GM19438 (cell line): ENCODE results near the gene TIAL1.
A peak's percentile ranks its signal among the peaks of the same experiment; 100 is the strongest.
"Not testable (repeated sequence)": the region's sequence is repeated elsewhere in the genome, so short reads cannot be mapped to it uniquely, and the experiment has no call there.

Experiments
- ATAC-seq: cut with Tn5 transposase; IDR thresholded peaks from one replicate; pipeline ENCODE4 v1.9.1; 2021; ENCODE audit warnings: low read depth; ENCODE audit not compliant: unreplicated experiment

The TIAL1 gene

DNA sequence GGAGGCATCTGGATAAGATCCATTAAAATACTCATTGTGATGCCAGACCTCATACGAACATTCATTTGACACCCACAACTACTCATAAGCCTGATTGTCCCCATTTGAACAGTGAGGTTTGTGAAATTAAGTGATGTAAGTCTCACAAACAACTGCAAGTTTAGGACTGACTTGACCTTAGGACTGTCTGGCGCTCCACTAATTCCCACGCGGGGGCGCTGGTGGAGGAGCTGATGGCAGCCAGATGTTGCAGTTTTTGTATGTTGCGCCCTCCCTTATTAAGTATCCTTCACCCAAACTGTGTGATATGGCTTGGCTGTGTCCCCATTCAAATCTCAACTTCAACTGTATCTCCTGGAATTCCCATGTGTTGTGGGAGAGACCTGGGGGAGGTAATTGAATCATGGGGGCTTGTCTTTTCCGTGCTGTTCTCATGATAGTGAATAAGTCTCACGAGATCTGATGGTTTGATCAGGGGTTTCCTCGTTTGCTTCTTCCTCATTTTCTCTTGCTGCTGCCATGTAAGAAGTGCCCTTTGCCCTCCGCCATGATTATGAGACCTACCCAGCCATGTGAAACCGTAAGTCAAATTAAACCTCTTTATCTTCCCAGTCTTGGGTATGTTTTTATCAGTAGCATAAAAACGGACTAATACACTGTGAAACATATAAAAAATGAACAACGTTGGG, 20.3 kb upstream of the TIAL1 start:
- ATAC-seq = no peak

DNA sequence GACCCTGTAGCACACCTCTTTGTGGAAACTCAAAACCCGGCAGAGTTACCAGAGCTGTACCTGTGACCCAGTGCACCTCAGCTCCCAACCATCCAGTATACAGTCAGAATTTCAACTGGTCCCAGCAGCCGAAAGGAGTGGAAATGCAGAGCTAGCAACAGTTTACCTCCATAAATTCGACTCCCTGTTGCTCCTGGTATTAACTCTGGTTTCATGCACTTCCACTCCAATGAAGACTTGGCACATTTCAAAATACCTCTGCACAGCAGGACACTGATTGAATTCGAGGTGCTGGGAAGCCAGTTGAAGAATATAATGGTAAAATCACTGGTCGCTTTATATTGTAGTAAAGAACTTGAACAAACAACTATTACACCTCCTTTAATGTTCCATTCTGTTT, 17.9 kb upstream of the TIAL1 start:
- no peak for ATAC-seq

DNA sequence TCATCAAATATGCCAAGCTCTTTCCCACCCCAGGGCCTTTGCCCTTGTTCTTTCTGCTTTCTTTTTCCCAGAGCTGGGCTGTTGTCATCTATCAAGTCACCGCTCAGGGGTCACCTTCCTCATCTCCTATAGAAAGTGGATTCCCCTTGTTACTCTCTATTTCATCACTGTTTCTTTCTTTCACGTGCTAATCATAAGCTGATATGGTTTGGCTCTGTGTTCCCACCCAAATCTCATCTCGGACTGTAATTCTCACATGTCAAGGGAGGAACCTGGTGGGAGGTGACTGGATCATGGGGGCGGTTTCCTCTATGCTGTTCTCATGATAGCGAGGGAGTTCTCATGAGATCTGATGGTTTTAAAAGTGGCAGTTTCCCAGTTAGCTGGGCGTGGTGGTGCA, 17.0 kb upstream of the TIAL1 start:
- no peak for ATAC-seq

DNA sequence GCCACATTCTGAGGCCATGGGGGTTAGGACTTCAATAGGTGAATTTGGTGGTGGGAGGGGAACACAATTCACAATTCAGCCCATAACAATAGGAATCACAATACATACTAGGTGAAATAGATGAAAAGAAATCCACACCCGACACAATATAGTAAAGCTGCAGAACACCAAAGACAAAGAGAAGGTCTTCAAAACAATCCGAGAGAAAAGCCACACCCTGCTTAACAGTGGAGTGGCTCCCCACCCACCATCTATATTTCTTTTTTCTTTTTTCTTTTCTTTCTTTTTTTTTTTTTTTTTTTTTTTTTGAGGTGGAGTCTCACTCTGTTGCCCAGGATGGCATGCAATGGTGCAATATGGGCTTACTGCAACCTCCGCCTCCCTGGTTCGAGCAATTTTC, 14.7 kb upstream of the TIAL1 start:
- no peak for ATAC-seq

DNA sequence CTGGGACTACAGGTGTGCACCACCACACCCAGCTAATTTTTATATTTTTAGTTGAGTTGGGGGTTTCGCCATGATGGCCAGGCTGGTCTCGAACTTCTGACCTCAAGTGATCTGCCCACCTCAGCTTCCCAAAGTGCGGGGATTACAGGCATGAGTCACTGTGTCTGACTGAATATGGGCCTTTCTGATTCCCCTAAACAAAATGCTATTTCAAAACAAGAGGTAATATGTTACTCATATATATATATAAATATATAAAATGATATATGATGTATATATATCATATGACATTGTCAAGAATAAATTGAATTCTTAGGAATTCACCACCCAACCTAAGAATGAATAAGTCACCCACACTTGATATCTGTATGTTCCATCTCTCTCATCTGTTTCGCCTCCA, 12.8 kb upstream of the TIAL1 start:
- no peak for ATAC-seq

DNA sequence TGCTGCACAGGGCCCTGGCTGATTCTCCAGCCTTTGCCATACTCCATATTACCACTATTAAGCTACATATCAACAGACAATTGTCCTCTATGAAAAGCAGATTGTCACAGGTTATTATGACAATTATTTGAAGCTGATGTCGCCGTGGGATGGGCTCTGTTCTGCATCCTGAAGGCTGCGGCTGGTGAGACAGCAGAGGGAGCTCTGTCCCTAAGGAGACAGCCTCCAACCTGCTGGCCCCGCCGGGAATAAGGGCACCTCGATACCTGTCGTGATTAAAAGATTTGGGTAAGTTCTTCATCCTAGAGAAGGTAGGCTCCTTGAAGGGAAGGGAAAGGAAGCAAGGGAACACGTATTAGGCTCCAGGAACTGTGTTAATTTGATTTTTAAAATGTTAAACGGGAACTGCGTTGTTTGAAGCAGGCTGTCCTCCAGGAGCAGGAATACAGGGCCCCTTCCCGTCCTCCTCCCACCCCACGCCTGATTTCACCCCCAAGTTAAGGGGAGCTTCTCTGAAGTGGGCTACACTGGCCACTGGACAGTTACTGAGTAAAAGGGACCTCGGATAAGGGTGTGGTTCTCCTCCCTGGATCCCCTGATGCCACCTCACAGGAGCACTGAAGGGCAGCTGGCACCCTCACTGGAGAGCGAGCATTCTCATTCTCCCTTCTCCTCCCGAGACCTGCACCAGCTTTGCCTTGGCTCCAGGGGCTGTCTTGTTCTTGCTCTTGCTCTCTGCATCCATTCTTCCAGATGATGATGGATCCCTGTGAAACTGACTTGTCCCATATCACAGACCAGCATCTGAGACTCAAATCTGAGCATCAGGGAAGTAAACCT, 11.8 kb upstream of the TIAL1 start:
- ATAC-seq = no peak

DNA sequence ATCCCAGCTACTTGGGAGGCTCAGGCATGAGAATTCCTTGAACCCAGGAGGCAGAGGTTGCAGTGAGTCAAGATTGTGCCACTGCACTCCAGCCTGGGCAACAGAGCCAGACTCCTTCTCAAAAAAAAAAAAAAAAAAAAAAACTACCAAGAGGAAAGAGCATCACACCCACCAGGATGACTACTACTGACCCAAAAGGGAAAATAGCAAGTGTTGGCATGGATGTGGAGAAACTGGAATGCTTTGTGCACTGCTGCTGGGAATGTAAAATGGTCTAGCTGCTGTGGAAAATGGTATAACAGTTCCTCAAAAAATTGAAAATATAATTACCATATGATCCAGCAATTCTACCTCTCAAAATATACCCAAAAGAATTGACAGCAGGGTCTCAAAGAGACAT, 7.7 kb upstream of the TIAL1 start:
- no peak for ATAC-seq

DNA sequence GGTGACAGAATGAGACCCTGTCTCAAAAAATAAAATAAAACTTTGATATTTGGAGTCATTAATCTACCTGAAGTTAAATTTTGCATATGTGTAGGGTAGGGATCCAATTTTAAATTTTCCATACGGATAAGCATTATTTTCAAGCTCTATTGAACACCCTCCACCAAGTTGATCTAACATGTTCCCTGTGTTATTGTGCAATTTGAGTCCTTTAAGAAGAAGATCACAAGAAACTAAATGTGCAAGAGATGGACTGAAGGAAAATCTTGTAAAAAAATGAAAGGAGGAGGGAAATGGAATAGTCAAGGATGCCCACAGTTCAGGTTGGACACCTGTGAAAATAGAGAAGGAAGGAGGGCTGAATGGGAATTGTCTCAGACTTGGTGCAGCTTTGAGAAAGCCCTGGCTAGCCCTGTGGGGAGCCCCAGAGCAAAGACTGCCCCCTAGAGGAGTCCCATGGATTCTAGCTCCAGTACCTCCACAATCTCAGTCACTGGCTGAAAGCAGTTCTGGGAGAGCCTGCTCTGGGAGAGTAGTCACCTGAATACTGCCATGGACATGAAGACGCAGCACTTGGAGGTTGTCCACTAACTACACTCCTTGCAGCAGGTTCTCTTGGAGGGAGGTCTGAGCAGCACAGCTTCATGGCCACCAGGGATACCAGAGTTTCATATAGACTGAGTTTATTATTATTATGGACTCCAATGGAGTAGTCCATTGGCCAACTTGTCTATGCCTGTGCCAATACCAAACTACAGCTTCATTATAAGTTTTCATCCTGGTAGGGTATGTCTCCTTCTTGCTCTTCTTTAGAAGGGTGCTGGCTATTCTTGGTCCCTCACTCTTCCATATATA, 5.7 kb upstream of the TIAL1 start:
- no peak for ATAC-seq

DNA sequence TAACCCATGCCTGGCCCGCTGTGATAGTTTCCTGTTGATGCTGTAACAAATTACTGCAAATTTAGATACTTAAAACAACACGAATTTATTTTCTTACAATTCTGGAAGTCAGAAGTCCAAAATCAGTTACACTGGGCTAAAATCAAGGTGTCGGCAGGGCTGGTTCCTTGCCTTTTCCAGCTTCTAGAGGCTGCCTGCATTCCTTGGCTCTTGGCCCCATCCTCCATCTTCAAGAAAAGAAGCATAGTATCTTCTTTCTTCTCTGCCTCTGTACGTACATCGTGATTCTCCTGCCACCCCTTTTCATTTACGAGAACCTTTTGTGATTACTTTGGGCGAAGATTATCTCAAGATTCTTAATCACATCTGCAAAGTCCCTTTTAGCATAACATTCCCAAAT, 1.6 kb upstream of the TIAL1 start:
- ATAC-seq = no peak

DNA sequence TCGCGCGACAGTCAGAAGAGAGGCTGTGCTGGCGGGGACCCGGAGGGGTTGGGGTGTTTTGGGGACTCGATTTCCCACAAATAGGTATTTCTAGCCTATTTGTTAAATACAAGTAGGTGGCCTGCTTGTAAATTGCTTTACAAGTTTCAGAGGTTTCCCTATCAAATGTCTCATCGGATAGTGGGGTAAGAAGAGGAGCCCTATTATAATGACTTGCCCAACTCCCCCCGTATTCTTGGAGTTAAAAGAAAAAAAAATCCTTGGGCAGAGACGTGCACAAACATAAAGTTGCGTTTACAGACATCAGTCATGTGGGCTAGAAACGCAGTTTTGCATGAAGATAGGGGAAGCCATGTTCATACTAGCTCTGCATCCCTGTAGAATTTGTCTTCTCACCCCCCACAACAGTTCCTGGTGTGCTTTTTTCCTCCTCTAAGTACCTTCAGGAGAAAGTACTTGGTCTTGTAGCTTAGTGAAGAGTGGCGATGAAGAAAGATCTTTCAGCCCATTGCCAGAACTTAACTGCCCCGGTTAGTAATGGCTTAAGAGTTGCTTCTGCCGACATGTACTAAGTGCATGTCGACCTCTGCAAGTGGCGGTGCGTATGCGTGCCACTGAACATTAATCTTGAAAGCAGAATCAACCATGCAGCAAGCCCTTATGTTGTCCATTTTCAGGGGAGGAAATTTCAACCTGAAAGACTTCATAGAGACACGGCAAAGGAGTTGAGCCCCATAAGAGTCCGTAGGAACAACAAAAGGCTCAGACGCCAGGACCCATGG, 832 bp upstream of the TIAL1 start:
- no peak for ATAC-seq

DNA sequence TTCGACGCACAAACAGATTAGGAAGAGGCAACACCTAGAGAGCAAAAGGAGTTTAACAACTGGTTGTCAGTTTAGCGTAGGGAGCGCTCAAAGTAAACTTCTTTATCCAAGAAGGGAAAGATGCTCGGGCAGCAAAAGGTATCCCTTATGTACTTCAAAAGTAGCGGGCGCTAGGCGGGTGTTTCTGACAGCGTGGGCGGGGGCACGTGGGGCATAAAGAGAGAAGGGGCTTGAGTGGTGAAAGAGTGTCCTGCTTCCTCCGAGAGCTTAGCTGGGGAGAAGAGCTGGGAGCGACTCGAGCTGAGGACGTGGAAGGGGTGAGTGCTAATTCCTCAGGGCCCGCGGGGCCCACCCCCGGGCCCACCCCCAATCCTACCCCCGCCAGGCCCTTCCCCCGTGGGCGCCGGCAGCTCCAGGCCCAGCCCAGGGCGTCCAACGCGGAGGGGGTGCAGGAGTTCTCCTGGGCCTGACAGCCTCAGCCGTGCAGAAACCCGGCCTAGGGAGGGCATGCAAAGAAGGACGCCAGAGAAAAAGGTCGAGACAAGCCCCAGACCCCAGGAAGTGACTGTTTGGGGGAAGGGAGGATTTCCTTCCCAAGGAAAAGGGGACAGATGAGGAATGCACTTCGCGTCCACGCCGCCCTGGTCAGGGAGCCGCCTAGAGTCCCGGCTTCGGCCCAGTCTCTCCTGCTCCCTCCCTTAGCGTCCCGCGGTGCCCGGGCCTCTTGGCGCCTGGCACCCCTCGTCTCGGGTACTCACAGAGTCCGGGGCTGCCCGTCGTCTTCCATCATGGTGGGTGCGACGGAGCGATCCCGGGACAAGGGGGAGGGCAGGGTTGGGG, 868 bp downstream of the TIAL1 start:
- peak; percentile 7 for ATAC-seq

DNA sequence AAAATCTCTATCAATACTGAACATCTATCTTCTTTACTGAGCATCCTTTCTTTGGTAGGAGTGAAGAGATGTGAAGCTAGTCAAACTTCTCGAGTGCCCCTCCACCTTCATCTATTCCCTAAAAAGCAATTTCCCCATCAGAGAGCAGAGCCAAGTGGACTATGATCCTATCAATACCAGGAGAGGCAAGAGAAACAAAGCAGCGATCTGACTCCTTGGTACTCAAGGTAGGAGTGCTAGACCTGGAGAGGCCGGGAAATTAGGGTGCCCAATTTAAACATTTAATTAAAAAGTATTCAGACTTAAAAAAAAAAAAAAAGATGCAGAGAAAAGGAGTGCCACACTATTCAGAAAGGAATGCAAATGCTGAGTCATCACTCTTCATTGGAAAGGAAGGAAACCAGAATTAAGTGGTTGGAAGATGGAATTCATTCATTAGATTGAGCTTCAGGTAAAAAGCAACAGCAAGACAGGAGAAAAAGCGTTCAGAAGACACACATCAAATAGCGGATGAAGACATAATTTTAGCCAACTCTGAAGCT, 1.6 kb downstream of the TIAL1 start:
- ATAC-seq = no peak

DNA sequence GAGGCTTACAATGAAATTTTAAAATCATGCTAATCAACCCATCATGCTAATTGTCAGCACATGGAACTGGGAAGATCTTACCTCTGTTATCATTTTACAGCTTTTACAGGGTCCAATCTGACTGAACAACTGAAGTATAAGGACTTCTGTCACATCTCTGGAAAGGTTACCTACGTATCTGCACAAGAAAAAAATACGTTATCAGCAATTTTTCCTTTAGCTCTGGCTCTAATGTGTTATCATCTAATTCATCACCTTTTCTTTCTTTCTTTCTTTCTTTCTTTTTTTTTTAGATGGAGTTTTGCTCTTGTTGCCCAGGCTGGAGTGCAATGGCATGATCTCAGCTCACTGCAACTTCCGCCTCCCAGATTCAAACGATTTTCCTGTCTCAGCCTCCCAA, 8.7 kb downstream of the TIAL1 start:
- ATAC-seq = no peak

DNA sequence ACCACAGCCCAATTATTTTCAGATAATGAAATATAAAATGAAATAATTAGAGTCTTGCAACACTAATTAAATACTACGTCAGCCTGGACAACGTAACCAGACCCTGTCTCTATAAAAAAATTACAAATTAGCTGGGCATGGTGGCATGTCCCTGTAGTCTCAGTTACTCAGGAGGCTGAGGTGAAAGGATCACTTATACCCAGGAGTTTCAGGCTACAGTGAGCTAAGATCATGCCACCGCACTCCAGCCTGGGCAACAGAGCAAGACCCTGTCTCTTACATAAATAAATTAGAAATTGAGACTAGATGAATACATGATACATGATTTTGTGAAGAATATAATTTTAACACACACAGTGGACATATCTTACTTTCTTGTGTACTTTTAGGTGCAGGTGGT, 18.4 kb downstream of the TIAL1 start:
- ATAC-seq = no peak

DNA sequence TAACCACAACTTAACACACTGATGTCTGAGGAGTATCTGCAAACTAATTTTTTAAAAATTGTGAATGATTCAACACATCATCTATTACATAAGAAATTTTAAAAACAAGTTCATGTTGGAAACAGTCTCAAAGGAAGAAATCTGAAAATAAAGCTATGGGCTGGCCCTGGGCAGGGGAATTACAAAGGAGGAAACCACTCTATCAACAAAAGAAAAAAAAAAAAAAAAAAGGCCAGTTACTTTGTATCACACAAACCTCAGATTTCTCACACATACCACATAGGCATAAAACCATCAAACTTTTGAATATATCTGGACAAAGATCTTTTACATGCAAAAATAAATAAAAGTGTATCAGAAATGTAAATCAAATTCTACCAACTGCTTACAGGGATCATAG, 20.8 kb downstream of the TIAL1 start:
- ATAC-seq = no peak

DNA sequence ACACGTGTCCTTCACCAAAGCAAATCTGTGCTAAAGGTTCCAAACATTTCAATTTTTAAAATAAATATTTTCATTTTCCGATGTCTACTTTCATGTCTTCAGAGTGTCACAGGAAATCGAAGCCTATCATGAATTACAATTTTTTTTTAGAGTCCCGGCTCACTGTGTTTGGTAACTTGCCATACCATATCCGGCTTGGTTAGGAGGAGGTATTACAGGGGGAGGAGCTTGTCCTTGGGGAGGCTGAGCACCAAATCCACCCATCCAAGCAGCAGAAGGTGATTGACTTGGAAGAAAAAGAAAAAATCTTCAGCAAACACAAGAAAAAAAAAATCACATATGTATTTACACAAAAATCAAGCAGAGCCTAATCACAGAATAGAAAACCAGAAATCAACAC, 21.3 kb downstream of the TIAL1 start:
- ATAC-seq = no peak

DNA sequence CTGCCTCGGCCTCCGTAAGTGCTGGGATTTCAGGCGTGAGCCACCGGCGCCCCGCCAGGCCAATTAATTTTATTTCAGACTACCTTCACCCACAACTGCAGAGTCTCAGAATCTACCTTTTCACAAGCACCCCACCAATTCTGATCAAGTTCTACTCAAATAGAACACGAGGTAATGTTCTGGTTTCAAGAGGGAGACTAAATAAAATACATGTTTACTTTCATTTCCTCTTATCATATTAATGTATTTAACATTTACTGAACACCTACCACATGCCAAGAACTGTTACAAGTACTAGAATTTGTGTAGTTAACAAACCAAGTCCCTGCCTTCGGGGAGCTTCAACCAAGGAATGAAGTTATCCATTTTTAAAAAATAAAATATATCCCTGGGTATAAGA, 28.8 kb downstream of the TIAL1 start:
- no peak for ATAC-seq

DNA sequence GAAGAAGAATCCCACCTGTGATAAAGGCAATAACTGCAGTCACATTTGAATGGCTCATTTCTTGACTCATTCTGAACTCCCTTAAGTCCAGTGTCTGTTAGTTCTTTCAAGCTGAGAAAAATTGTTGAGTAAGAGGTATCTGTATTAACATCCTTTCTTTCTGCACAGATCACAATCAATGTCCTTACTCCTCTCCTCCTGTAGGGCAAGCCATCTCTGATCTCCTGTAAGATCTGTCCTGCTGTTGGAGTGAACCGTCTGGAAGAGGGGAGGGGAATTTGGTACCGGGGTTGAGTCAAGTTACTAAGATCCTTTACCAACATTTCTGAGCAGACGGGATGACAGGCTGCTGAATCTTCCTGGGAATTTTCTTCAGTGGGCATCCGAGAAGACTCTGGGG, 34.7 kb downstream of the TIAL1 start:
- ATAC-seq = no peak

DNA sequence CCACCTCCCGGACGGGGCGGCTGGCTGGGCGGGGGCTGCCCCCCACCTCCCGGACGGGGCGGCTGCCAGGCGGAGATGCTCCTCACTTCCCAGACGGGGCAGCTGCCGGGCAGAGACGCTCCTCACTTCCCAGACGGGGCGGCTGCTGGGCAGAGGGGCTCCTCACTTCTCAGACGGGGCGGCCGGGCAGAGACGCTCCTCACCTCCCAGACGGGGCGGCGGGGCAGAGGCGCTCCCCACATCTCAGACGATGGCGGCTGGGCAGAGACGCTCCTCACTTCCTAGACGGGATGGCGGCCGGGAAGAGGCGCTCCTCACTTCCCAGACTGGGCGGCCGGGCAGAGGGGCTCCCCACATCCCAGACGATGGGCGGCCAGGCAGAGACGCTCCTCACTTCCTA, 37.3 kb downstream of the TIAL1 start:
- ATAC-seq = not testable (repeated sequence)
